Adrenal gland (tissue), 12 donors: ENCODE measurements around the gene THPO. TPM values are rescaled to one million over a fixed set of nuclear protein-coding genes. Genes with fewer than 3 reads are reported as not detected.

Source experiments
- DNase-seq, 7 donors: peaks; one replicate each; pipeline ENCODE4 v3.0.0-alpha.2; 2019 to 2020
- H3K27ac ChIP-seq, 5 donors: fragments of 200-600 bp; sonication (generic) in 4 of 5; 1 replicate in 3 of 5; 2 replicates in 2 of 5; pipeline versions ENCODE4 v1.5.1 to v1.8.0; 2016 to 2020; ENCODE audit warnings: mild to moderate bottlenecking in 1 of 5
- H3K27me3 ChIP-seq: fragments of 200-600 bp; 2 replicates; pipeline ENCODE4 v1.8.0; 2021
- H3K36me3 ChIP-seq, 2 donors: fragments of 200-600 bp; replicated peaks in 1 of 2; 1 replicate in 1 of 2; 2 replicates in 1 of 2; pipeline versions ENCODE4 v1.5.1 to v1.8.0; 2018 to 2022
- H3K4me1 ChIP-seq, 2 donors: fragments of 200-600 bp; replicated peaks in 1 of 2; 1 replicate in 1 of 2; 2 replicates in 1 of 2; pipeline versions ENCODE4 v1.5.1 to v1.8.0; 2018 to 2021
- H3K4me3 ChIP-seq, 4 donors: fragments of 200-600 bp; sonication (generic) in 3 of 4; one replicate each; pipeline ENCODE4 v1.5.1; 2016 to 2018
- H3K9me3 ChIP-seq, 3 donors: fragments of 200-600 bp; sonication (generic) in 1 of 3; replicated peaks in 1 of 3; 1 replicate in 2 of 3; 2 replicates in 1 of 3; pipeline versions ENCODE4 v1.5.1 to v1.8.0; 2016 to 2021
- POLR2A ChIP-seq, 2 donors: fragments of 450-650 bp; IDR thresholded peaks; one replicate each; pipeline ENCODE4 v1.6.1; 2017; ENCODE audit warnings: antibody characterized with exemption in 2 of 2, mild to moderate bottlenecking in 2 of 2, moderate library complexity in 1 of 2
- WGBS, 4 donors: extraction: QIAGEN DNeasy Blood & Tissue Kit in 2 of 4; methylation state at CpG; one replicate each; pipeline versions ENCODE4 v1.1.5 to v1.1.7; 2013 to 2017; 5-methylcytosine and 5-hydroxymethylcytosine counted together
- intact Hi-C, 2 donors: fragments of 100-400 bp; cut with DNase I; formaldehyde crosslinking; loops; one replicate each; pipeline versions ENCODE4 v1.14.1 to v1.15.0; 2022 to 2023
- polyA plus RNA-seq, 3 donors: library from polyadenylated mRNA; stranded (reverse); fragments of 200-250 nt in 2 of 3; fragments of 350-450 nt in 1 of 3; fragmentation: Illumina TruSeq in 1 of 3; extraction: RNeasy Lipid Tissue Mini Kit (QIAGEN cat#74804) in 1 of 3; gene quantifications; one replicate each; pipeline ENCODE4 v1.2.3, GENCODE V29; 2013 to 2014
- total RNA-seq, 9 donors: library from RNA; depleted of rRNA in 4 of 9; stranded (reverse); fragments of >200 nt in 4 of 9; fragments of 120-200 nt in 1 of 9; fragmentation: NEBNext Ultra II Directional in 1 of 9; extraction: Animal tissue kit (Norgen Biotek cat#: 25700) in 1 of 9; gene quantifications; one replicate each; pipeline versions ENCODE4 v1.1.0 to v1.2.4, GENCODE V29; 2013 to 2023
- TF ChIP-seq, protein P1 (sequence below), 6 experiments: fragments of 450-650 bp in 4 of 6; fragments of 200-600 bp in 2 of 6; sonication (generic) in 1 of 6; IDR thresholded peaks; 1 replicate in 5 of 6; 2 replicates in 1 of 6; pipeline versions ENCODE4 v1.5.1 to v1.8.0; 2016 to 2021; ENCODE audit warnings: antibody characterized with exemption in 6 of 6, mild to moderate bottlenecking in 2 of 6, moderate library complexity in 1 of 6
- donor health status: healthy with polysubstance abuse.
- donor health status: Bipolar disorder and iron deficiency.
- donor health status: DM: yes; HTN: yes; CAD: no.
- donor health status: DM: no; HTN: no; CAD: no.
- donor health status: DM: no; HTN: no; CAD: no.
- donor health status: DM: yes; HTN: yes; CAD: no.

Gene THPO
- total and polyA plus RNA-seq, 12 donors, result 0.11 to 5.3 (median 2.2) TPM; not detected in 3

GRCh38 chr3:184351511-184352148, 26.4 kb downstream of the THPO start:
- Histone ChIP-seq H3K27ac (peak overlapping the region in 3 of 5 donors; percentile 7 to 59 (median 23)), H3K4me3 (no peak overlapping the region), H3K27me3 (no peaks in the 10 kb centered on the region), H3K36me3 (peaks cover 0 to 13% of the 10 kb centered on the region in 2 donors), H3K9me3 (no peaks in the 10 kb centered on the region), H3K4me1 (peaks cover 0 to 20% of the 10 kb centered on the region in 2 donors)
- DNase-seq, result peak in 6 of 7 donors; percentile 58 to 81 (median 76)
- intact Hi-C loops, result no loop called here
- TF ChIP-seq, protein P1, sequence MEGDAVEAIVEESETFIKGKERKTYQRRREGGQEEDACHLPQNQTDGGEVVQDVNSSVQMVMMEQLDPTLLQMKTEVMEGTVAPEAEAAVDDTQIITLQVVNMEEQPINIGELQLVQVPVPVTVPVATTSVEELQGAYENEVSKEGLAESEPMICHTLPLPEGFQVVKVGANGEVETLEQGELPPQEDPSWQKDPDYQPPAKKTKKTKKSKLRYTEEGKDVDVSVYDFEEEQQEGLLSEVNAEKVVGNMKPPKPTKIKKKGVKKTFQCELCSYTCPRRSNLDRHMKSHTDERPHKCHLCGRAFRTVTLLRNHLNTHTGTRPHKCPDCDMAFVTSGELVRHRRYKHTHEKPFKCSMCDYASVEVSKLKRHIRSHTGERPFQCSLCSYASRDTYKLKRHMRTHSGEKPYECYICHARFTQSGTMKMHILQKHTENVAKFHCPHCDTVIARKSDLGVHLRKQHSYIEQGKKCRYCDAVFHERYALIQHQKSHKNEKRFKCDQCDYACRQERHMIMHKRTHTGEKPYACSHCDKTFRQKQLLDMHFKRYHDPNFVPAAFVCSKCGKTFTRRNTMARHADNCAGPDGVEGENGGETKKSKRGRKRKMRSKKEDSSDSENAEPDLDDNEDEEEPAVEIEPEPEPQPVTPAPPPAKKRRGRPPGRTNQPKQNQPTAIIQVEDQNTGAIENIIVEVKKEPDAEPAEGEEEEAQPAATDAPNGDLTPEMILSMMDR (IDR thresholded peaks at IDR 0.05), result no peak
- TF ChIP-seq POLR2A (IDR thresholded peaks at IDR 0.05), result no peak
- 17 to 39% (median 29%) methylated on average over 8 to 9 of the region's 9 CpGs for WGBS, 4 donors

GRCh38 chr3:184350618-184351017, 27.4 kb downstream of the THPO start:
- Histone ChIP-seq H3K27ac (peak overlapping the region in 3 of 5 donors; percentile 7 to 59 (median 23)), H3K4me3 (no peak overlapping the region), H3K9me3 (no peaks in the 10 kb centered on the region), H3K4me1 (peaks cover 0 to 21% of the 10 kb centered on the region in 2 donors), H3K36me3 (peaks cover 0 to 13% of the 10 kb centered on the region in 2 donors), H3K27me3 (no peaks in the 10 kb centered on the region)
- no peak for DNase-seq
- TF ChIP-seq, protein P1 (IDR thresholded peaks at IDR 0.05), result no peak
- no peak for TF ChIP-seq POLR2A (IDR thresholded peaks at IDR 0.05)
- intact Hi-C loops, result no loop called here
- 64 to 69% (median 66%) methylated on average over 6 of the region's 6 CpGs for WGBS, 4 donors

DNA sequence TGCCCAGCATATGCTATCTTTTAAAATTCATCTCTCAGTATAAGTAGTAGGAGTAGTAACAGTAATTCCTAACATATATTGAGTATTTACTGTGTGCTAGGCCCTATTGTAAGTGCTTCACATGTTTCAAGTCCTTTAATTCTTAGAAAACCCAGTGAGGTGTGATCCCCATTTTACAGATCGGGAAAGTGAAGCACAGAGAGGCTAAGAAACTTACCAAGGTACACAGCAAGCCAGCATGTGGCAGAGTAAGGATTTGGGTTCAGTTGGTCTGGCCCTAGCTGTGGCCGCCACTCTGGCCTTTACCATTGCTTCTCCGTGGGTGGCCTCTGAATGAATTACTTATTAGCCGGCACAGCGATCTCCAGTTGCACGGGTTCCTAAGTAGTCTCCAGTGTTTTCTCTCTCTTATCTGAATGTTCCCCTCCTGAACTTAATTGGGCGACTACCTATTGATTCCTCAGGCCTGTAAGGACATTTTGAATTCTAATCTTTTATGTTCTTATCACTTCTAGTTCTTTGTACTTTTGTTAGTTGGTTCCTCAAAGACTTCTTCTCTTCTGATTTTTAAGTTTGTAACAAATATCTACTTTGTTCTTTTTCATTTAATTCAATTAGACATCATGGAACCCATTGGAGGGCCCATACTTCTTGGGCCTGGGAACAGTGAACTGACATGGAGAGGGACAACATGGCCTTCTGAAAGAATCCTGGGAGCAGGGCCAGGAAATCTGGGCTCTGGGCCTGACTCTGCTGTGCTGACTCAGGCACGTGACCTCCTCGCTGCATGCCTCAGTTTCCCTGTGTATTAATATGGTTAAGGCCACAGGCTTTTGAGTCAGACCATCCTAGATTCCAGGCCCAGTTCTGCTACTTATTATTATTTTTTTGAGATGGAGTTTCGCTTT, 28.2 kb downstream of the THPO start:
- TF ChIP-seq POLR2A (IDR thresholded peaks at IDR 0.05), result no peak
- TF ChIP-seq, protein P1 (IDR thresholded peaks at IDR 0.05), result no peak
- DNase-seq, result peak in 3 of 7 donors; percentile 38 to 65 (median 62)
- no peaks in the 10 kb centered on the region for H3K27me3 ChIP-seq
- 76 to 82% (median 80%) methylated on average over 10 of the region's 10 CpGs for WGBS, 4 donors
- intact Hi-C loops, result no loop called here
- peak overlapping the region in 2 of 5 donors; percentile 11 to 29 for H3K27ac ChIP-seq
- peaks cover 0 to 7% of the 10 kb centered on the region in 2 donors for H3K36me3 ChIP-seq
- H3K4me3 ChIP-seq, result no peak overlapping the region
- H3K9me3 ChIP-seq, result no peaks in the 10 kb centered on the region
- H3K4me1 ChIP-seq, result peaks cover 6 to 29% of the 10 kb centered on the region in 2 donors

DNA sequence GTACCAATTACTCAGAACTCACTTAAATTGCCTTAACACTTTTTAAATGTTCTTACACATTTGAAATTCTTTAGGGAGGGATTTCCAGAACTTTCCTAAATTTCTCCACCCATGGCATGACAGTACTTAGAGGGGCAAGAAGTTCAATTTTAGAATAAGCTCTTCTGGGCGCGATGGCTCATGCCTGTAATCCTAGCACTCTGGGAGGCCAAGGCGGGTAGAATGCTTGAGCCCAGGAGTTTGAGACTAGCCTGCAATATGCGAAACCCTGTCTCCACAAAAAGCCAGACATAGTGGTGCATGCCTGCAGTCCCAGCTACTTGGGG, 30.0 kb downstream of the THPO start:
- no peak overlapping the region for H3K4me3 ChIP-seq
- TF ChIP-seq, protein P1 (IDR thresholded peaks at IDR 0.05), result no peak
- no peak for TF ChIP-seq POLR2A (IDR thresholded peaks at IDR 0.05)
- H3K9me3 ChIP-seq, result no peaks in the 10 kb centered on the region
- intact Hi-C loops, result no loop called here
- H3K27me3 ChIP-seq, result no peaks in the 10 kb centered on the region
- peaks cover 6 to 31% of the 10 kb centered on the region in 2 donors for H3K4me1 ChIP-seq
- peaks cover 0 to 18% of the 10 kb centered on the region in 2 donors for H3K36me3 ChIP-seq
- DNase-seq, result no peak
- H3K27ac ChIP-seq, result no peak overlapping the region
- WGBS, 4 donors, result 79 to 94% (median 90%) methylated on average over 3 to 4 of the region's 4 CpGs
